ENCODE results near the gene STAT4.

Gene STAT4

DNA sequence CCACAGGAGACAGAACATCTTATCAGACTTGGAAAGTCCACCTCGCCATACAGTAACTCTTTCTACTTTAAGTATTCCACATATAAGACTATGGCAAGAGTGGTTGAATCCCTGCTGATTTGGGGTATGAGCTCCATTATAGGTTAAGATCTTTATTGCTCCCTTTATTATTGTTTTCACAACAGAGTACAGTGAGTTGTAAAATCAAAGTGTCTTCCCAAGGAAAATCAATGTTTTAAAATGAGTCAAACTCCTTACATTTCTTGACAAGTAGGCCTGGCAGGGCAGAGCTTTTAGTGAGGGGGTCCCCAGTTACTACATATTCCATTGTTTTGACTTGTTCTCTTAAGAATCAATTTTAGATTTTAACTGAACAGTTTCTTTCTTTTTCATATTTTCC, 87.2 kb downstream of the STAT4 start:
- Histone ChIP-seq H3K27ac (no peak overlapping the region), H4K20me1 (no peaks in the 10 kb centered on the region), H3K4me1 (peaks cover 6 to 10% (median 9%) of the 10 kb centered on the region in 10 experiments; a peak in 16 of 20 replicates), H3K4me2 (no peak overlapping the region), H3K36me3 (no peaks in the 10 kb centered on the region; a peak in 1 of 22 replicates), H3K27me3 (no peaks in the 10 kb centered on the region), H3K9me3 (replicated peaks in 1 of 11) (no peaks in the 10 kb centered on the region), H3K9ac (no peak overlapping the region), H3K4me3 (no peak overlapping the region)
- no peak for TF ChIP-seq Cebpa-rat (IDR thresholded peaks at IDR 0.05)

DNA sequence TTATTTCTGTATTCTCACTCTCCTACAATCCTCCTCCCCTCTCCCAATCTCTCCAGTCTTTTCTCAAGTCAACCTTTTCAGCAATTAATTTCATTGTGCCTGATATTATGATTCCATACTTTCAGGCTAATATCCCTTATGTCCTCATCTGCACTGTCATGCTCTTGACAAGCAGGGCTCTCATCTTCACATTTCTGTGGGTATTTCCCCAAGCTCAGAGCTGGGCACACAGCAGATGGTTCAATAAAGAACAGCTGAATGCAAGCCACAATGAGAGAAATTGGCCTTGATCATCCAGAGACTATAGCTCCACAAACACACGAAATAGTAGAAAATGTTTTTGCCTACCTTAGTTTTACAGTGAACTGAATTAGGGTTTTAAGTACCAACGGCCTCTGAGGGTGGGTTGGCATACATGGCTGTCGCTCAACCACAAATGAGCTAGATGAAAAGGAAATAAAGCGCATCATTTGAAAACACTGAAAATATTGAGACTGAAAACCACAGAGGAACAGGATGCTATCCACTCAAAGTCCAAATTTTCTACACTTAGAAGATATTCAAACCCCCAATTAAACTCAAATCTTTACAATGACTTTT, 89.3 kb downstream of the STAT4 start:
- TF ChIP-seq Cebpa-rat (IDR thresholded peaks at IDR 0.05): no peak
- Histone ChIP-seq H3K4me2 (no peak overlapping the region), H3K9ac (no peak overlapping the region)

GRCh38 chr2:191059308-191059707, 91.5 kb downstream of the STAT4 start:
- no peak for TF ChIP-seq Cebpa-rat (IDR thresholded peaks at IDR 0.05)
- H3K36me3 ChIP-seq: no peaks in the 10 kb centered on the region; a peak in 1 of 22 replicates

More for the DNA sequence above, 89.3 kb downstream of the STAT4 start:
- no peaks in the 10 kb centered on the region for H3K27me3 ChIP-seq
- H3K4me1 ChIP-seq: peaks cover 5 to 14% (median 10%) of the 10 kb centered on the region in 10 experiments; a peak in 17 of 20 replicates
- no peaks in the 10 kb centered on the region for H4K20me1 ChIP-seq
- no peak overlapping the region for H3K4me3 ChIP-seq
- H3K9me3 ChIP-seq (replicated peaks in 1 of 11): no peaks in the 10 kb centered on the region
- no peaks in the 10 kb centered on the region; a peak in 1 of 22 replicates for H3K36me3 ChIP-seq
- H3K27ac ChIP-seq: no peak overlapping the region

DNA sequence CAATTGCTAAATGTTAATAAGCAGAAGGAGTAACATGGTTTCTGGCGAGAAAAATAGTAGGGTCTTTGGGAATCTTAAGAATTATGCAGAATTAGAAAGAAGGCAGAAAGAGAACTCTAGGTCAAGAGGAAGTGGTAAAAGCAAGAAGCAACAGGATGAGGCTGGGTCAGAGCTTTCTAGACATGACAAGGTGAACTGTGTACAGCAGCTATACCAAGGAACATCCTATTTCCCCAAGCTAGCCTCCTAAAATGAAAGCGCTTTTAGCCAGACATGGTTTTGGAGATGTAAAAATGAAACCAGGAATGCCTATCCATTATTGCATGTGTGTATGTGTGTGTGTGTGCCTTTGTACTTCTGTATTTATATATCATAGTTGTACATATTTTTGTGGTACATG, 94.6 kb downstream of the STAT4 start:
- TF ChIP-seq Cebpa-rat (IDR thresholded peaks at IDR 0.05): no peak
- Histone ChIP-seq H3K9me3 (replicated peaks in 1 of 11) (no peaks in the 10 kb centered on the region), H4K20me1 (no peaks in the 10 kb centered on the region), H3K36me3 (no peaks in the 10 kb centered on the region), H3K9ac (no peak overlapping the region), H3K4me1 (peaks cover 6 to 30% (median 21%) of the 10 kb centered on the region in 10 experiments), H3K27me3 (no peaks in the 10 kb centered on the region), H3K4me3 (no peak overlapping the region), H3K4me2 (peak overlapping the region in 4 of 11 experiments; percentile 22 to 37 (median 29); a peak in 3 of 22 replicates), H3K27ac (no peak overlapping the region)

More at GRCh38 chr2:191059308-191059707, 91.5 kb downstream of the STAT4 start:
- H3K4me1 ChIP-seq: peaks cover 0 to 10% (median 8%) of the 10 kb centered on the region in 10 experiments; a peak in 9 of 20 replicates
- no peaks in the 10 kb centered on the region for H3K27me3 ChIP-seq
- H3K4me3 ChIP-seq: no peak overlapping the region
- no peak overlapping the region for H3K27ac ChIP-seq
- no peak overlapping the region for H3K4me2 ChIP-seq
- H3K9me3 ChIP-seq (replicated peaks in 1 of 11): no peaks in the 10 kb centered on the region
- H3K9ac ChIP-seq: no peak overlapping the region
- no peaks in the 10 kb centered on the region for H4K20me1 ChIP-seq

DNA sequence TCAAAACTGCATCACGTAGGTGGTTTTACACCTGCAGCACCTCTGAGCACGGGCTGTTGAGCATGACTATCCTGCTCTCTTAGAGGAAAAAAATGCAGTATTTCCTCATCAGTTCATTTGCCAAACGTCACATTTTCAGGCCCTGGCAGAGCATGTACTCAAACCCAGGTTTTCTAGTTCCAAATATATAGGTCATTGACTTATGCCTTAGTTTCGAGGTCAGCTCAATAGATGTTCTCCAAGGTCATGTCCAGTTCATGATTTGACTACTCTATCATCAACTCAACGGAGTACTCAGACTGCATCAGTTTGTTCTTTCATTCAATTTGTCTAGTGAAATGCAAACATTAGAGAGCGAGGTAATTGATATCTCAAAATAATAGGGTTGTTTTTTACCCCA, 97.5 kb downstream of the STAT4 start:
- Histone ChIP-seq H3K27ac (no peak overlapping the region), H3K9me3 (replicated peaks in 1 of 11) (no peaks in the 10 kb centered on the region)

DNA sequence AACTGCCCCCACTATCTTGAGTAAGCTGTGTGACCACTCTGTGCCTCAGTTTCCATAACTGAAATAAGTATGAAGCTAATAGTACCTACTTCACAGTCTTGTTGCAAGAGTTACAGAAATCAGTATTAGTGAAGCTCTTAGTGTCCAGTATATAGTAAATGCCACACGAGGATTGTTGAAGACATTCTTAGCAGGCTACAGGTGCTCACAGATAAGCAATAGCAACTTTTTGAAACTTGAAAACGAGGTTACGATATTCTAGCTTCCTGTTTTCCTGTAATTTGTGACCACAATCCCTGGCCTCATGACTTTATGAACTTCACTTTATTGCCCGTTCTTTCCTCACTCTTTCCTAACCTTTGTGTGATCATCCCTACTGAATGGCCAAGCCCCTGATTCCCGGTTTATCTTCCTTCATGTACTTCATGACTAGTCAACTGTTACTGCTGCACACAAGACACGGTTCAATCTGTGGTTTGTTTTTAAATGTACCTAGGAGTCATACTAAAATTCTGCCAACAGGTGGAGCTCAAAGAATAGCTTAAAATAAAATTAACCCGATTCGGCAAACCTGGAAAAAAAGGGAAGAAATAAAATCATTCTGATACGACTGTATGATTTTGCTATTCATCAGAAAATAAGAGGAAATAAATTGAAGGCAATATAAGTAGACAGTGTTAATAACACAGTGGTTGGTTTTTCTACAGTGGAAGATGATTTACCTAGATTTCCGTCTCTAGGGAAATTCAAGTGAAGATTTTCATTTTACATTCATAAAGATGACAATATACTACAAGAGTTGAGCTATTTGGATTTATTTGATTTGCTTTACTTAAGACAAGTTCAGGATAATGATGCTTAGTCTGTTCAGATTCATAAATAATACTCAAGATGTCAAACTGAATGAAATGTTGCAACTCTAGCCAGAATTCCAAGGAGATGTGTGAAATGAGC, 98.7 kb downstream of the STAT4 start:
- H3K4me3 ChIP-seq: no peak overlapping the region
- H3K4me1 ChIP-seq: peaks cover 6 to 41% (median 21%) of the 10 kb centered on the region in 10 experiments
- peak overlapping the region in 4 of 11 experiments; percentile 3 to 30 (median 18); a peak in 4 of 22 replicates for H3K27ac ChIP-seq
- no peaks in the 10 kb centered on the region for H3K27me3 ChIP-seq
- H4K20me1 ChIP-seq: no peaks in the 10 kb centered on the region
- no peak for TF ChIP-seq Cebpa-rat (IDR thresholded peaks at IDR 0.05)
- H3K9me3 ChIP-seq (replicated peaks in 1 of 11): no peaks in the 10 kb centered on the region
- peak overlapping the region; percentile 24 to 68 (median 53); a peak in 20 of 22 replicates for H3K4me2 ChIP-seq
- peak overlapping the region in 2 of 11 experiments; percentile 13 to 16; a peak in 1 of 22 replicates for H3K9ac ChIP-seq
- no peaks in the 10 kb centered on the region for H3K36me3 ChIP-seq

More for the DNA sequence above, 97.5 kb downstream of the STAT4 start:
- no peak overlapping the region for H3K4me3 ChIP-seq
- no peak for TF ChIP-seq Cebpa-rat (IDR thresholded peaks at IDR 0.05)
- no peaks in the 10 kb centered on the region for H3K36me3 ChIP-seq
- H3K9ac ChIP-seq: no peak overlapping the region
- no peaks in the 10 kb centered on the region for H3K27me3 ChIP-seq
- no peaks in the 10 kb centered on the region for H4K20me1 ChIP-seq
- H3K4me1 ChIP-seq: peaks cover 6 to 41% (median 21%) of the 10 kb centered on the region in 10 experiments
- peak overlapping the region in 3 of 11 experiments; percentile 63 to 68 (median 67); a peak in 3 of 22 replicates for H3K4me2 ChIP-seq

GRCh38 chr2:191051177-191051576, 99.6 kb downstream of the STAT4 start:
- Histone ChIP-seq H3K9me3 (replicated peaks in 1 of 11) (no peaks in the 10 kb centered on the region), H3K36me3 (no peaks in the 10 kb centered on the region), H3K4me1 (peaks cover 6 to 34% (median 16%) of the 10 kb centered on the region in 10 experiments), H3K27me3 (no peaks in the 10 kb centered on the region), H3K4me3 (no peak overlapping the region), H4K20me1 (no peaks in the 10 kb centered on the region), H3K4me2 (peak overlapping the region in 2 of 11 experiments; percentile 52 to 68; a peak in 2 of 22 replicates), H3K9ac (no peak overlapping the region), H3K27ac (peak overlapping the region in 5 of 11 experiments; percentile 0 to 30 (median 6); a peak in 5 of 22 replicates)
- TF ChIP-seq Cebpa-rat (IDR thresholded peaks at IDR 0.05): no peak

GRCh38 chr2:191050640-191050987, 100.2 kb downstream of the STAT4 start:
- H3K4me2 ChIP-seq: peak overlapping the region in 1 of 11 experiments; percentile 68; a peak in 1 of 22 replicates
- peak overlapping the region in 2 of 11 experiments; percentile 8 to 32; a peak in 1 of 22 replicates for H3K27ac ChIP-seq

More at GRCh38 chr2:191050640-191050987, 100.2 kb downstream of the STAT4 start:
- Histone ChIP-seq H3K9ac (no peak overlapping the region), H3K36me3 (no peaks in the 10 kb centered on the region), H4K20me1 (no peaks in the 10 kb centered on the region), H3K9me3 (replicated peaks in 1 of 11) (no peaks in the 10 kb centered on the region), H3K4me3 (no peak overlapping the region), H3K27me3 (no peaks in the 10 kb centered on the region), H3K4me1 (peaks cover 6 to 32% (median 14%) of the 10 kb centered on the region in 10 experiments)
- TF ChIP-seq Cebpa-rat (IDR thresholded peaks at IDR 0.05): 0 out of 22 replicates have a peak, but pooled peaks of 1 of the 11 experiments have one; percentile 12
